ENCODE measurements around the gene PPT1.

DNA sequence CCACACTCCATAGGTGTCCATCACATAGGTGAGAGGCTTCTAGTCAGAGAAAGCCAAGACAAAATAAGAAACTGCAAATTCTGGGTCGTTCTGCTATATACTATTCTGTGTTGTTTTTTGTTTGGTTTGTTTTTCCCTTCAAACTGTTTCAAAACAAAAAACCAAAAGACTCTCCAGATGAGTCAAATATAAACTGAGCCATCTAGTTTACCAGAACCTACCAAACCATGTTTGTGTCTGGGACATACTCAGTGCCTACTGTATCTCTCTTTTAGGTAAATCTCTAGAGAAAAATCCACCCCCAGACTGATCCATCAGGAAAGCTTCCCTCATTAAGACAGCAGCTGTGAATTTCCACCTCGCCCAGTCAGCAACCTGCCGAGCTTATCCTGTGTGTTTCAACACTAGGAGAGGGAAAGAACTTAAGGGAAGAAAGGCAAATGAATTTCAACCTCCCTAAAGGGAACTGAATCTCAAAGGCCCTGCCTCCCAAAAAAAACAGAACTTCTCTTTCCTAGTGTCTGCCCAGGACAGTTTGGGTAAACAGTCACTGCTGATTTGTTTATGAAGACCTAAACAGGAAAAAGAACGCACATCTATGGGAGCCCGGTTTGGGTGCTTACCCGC lies 17.2 kb downstream of the PPT1 start:
- TF ChIP-seq, protein P1, sequence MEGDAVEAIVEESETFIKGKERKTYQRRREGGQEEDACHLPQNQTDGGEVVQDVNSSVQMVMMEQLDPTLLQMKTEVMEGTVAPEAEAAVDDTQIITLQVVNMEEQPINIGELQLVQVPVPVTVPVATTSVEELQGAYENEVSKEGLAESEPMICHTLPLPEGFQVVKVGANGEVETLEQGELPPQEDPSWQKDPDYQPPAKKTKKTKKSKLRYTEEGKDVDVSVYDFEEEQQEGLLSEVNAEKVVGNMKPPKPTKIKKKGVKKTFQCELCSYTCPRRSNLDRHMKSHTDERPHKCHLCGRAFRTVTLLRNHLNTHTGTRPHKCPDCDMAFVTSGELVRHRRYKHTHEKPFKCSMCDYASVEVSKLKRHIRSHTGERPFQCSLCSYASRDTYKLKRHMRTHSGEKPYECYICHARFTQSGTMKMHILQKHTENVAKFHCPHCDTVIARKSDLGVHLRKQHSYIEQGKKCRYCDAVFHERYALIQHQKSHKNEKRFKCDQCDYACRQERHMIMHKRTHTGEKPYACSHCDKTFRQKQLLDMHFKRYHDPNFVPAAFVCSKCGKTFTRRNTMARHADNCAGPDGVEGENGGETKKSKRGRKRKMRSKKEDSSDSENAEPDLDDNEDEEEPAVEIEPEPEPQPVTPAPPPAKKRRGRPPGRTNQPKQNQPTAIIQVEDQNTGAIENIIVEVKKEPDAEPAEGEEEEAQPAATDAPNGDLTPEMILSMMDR (IDR thresholded peaks at IDR 0.05), result no peak
- no peak for TF ChIP-seq POLR2A (IDR thresholded peaks at IDR 0.05)
